H1 (cell line): ENCODE measurements around the gene GRK3. TPM values are rescaled to one million over a fixed set of nuclear protein-coding genes. Genes with fewer than 3 reads are reported as not detected.

Experiments
- CTCF ChIA-PET: fragments of 300-600 bp; sonication (Branson Sonifier 250); formaldehyde crosslinking; loops from one replicate; lab custom pipeline; 2021; ENCODE audit not compliant: partially characterized antibody; lab: Charles Lee
- POLR2A ChIA-PET: fragments of 300-600 bp; sonication (Branson Sonifier 250); formaldehyde crosslinking; loops from one replicate; lab custom pipeline; 2021; ENCODE audit warnings: inconsistent platforms; ENCODE audit not compliant: partially characterized antibody; lab: Charles Lee
- DNase-seq, 2 experiments: peaks; one replicate each; pipeline versions ENCODE4 v3.0.0 to v3.0.0-alpha.2; 2010 to 2022; ENCODE audit warnings: low spot score in 2 of 2, low read depth in 1 of 2, mixed read lengths in 1 of 2
- FAIRE-seq: peaks from 2 replicates; lab custom pipeline; 2011; peaks lifted over from hg19 to GRCh38; lab: Jason Lieb, UNC
- H2AFZ ChIP-seq: 2 replicates; pipeline ENCODE4 v1.8.1; 2012; ENCODE audit warnings: low read length, inconsistent platforms
- H2AK5ac ChIP-seq: 2 replicates; pipeline ENCODE4 v1.6.1; 2013; ENCODE audit warnings: low read depth, low read length
- H2BK120ac ChIP-seq: replicated peaks from 2 replicates; pipeline ENCODE3; 2013; ENCODE audit warnings: low read depth, low read length, inconsistent platforms
- H2BK12ac ChIP-seq: 2 replicates; pipeline ENCODE4 v1.6.1; 2013; ENCODE audit warnings: low read depth, low read length
- H2BK15ac ChIP-seq: 2 replicates; pipeline ENCODE4 v1.6.1; 2013; ENCODE audit warnings: low read length
- H2BK20ac ChIP-seq: 2 replicates; pipeline ENCODE4 v1.6.1; 2013; ENCODE audit warnings: low read length
- H2BK5ac ChIP-seq: 2 replicates; pipeline ENCODE4 v1.6.1; 2013; ENCODE audit warnings: low read depth, low read length
- H3K14ac ChIP-seq: 2 replicates; pipeline ENCODE4 v1.6.1; 2013; ENCODE audit warnings: inconsistent platforms; ENCODE audit not compliant: insufficient read length
- H3K18ac ChIP-seq: 2 replicates; pipeline ENCODE4 v1.6.1; 2013; ENCODE audit warnings: low read length; ENCODE audit errors: extremely low read depth
- H3K23ac ChIP-seq: 2 replicates; pipeline ENCODE4 v1.6.1; 2013; ENCODE audit warnings: inconsistent platforms; ENCODE audit not compliant: insufficient read length
- H3K23me2 ChIP-seq: 2 replicates; pipeline ENCODE4 v1.6.1; 2013; ENCODE audit warnings: low read depth, low read length
- H3K27ac ChIP-seq: 2 replicates; pipeline ENCODE4 v1.6.1; 2011; ENCODE audit warnings: low read depth, low read length, inconsistent platforms
- H3K27me3 ChIP-seq, 4 experiments: replicated peaks in 1 of 4; 1 replicate in 1 of 4; 2 replicates in 3 of 4; pipeline versions ENCODE4 v1.6.1 to v1.8.1; 2011 to 2013; ENCODE audit warnings: low read length in 3 of 4, mild to moderate bottlenecking in 3 of 4, inconsistent platforms in 2 of 4, mixed read lengths in 2 of 4, moderate library complexity in 1 of 4; ENCODE audit not compliant: control insufficient read depth in 3 of 4, insufficient read depth in 3 of 4; ENCODE audit errors: extremely low read depth in 1 of 4
- H3K36me3 ChIP-seq, 4 experiments: 2 replicates each; pipeline versions ENCODE4 v1.6.1 to v1.8.1; 2011 to 2013; ENCODE audit warnings: mild to moderate bottlenecking in 4 of 4, low read length in 3 of 4, moderate library complexity in 2 of 4, control low read depth in 1 of 4, inconsistent platforms in 1 of 4; ENCODE audit not compliant: insufficient read depth in 4 of 4, control insufficient read depth in 2 of 4
- H3K4ac ChIP-seq: replicated peaks from 2 replicates; pipeline ENCODE3; 2013; ENCODE audit warnings: low read length, low read depth, mixed read lengths, inconsistent platforms; ENCODE audit not compliant: insufficient read length
- H3K4me1 ChIP-seq, 4 experiments: replicated peaks in 1 of 4; 1 replicate in 1 of 4; 2 replicates in 3 of 4; pipeline versions ENCODE4 v1.6.1 to v1.8.1; 2011 to 2013; ENCODE audit warnings: low read length in 3 of 4, inconsistent platforms in 2 of 4, mixed read lengths in 1 of 4; ENCODE audit not compliant: insufficient read depth in 4 of 4, control insufficient read depth in 3 of 4
- H3K4me2 ChIP-seq, 2 experiments: 2 replicates each; pipeline versions ENCODE4 v1.6.1 to v1.8.1; 2011 to 2013; ENCODE audit warnings: low read depth in 2 of 2, low read length in 2 of 2, control low read depth in 1 of 2, inconsistent platforms in 1 of 2, mild to moderate bottlenecking in 1 of 2; ENCODE audit not compliant: insufficient read depth in 1 of 2
- H3K4me3 ChIP-seq, 4 experiments: fragments of 200-600, 300-600 bp in 1 of 4; sonication (generic), shearing (Covaris generic), sonication (Bioruptor Twin) in 1 of 4; 2 replicates each; pipeline versions ENCODE4 v1.5.1 to v1.8.1; 2011 to 2016; ENCODE audit warnings: low read length in 4 of 4, low read depth in 3 of 4, control low read depth in 2 of 4, inconsistent platforms in 2 of 4, mild to moderate bottlenecking in 2 of 4, mixed read lengths in 1 of 4, moderate library complexity in 1 of 4; ENCODE audit not compliant: insufficient read depth in 2 of 4; ENCODE audit errors: extremely low read depth in 1 of 4
- H3K56ac ChIP-seq: replicated peaks from 2 replicates; pipeline ENCODE3; 2013; ENCODE audit warnings: low read depth, mild to moderate bottlenecking, mixed read lengths, low read length, inconsistent platforms; ENCODE audit not compliant: insufficient read length
- H3K79me1 ChIP-seq: 2 replicates; pipeline ENCODE4 v1.6.1; 2013; ENCODE audit warnings: low read depth, low read length, control low read depth
- H3K79me2 ChIP-seq, 2 experiments: 2 replicates each; pipeline versions ENCODE4 v1.6.1 to v1.8.1; 2012 to 2013; ENCODE audit warnings: low read length in 2 of 2, mild to moderate bottlenecking in 2 of 2, inconsistent platforms in 1 of 2; ENCODE audit not compliant: insufficient read depth in 2 of 2, control insufficient read depth in 1 of 2
- H3K9ac ChIP-seq, 4 experiments: replicated peaks in 1 of 4; 1 replicate in 1 of 4; 2 replicates in 3 of 4; pipeline versions ENCODE4 v1.6.1 to v1.8.1; 2011 to 2013; ENCODE audit warnings: low read depth in 3 of 4, low read length in 3 of 4, control low read depth in 2 of 4, mild to moderate bottlenecking in 2 of 4, moderate library complexity in 2 of 4, inconsistent platforms in 1 of 4; ENCODE audit errors: extremely low read depth in 1 of 4
- H3K9me3 ChIP-seq, 2 experiments: 2 replicates each; pipeline versions ENCODE4 v1.6.1 to v1.8.1; 2012 to 2013; ENCODE audit warnings: mild to moderate bottlenecking in 2 of 2, moderate library complexity in 2 of 2, control low read depth in 1 of 2, inconsistent platforms in 1 of 2, low read depth in 1 of 2, low read length in 1 of 2, mixed read lengths in 1 of 2; ENCODE audit not compliant: insufficient read depth in 2 of 2
- H4K20me1 ChIP-seq, 2 experiments: replicated peaks in 1 of 2; 2 replicates each; pipeline versions ENCODE3 to v1.8.1; 2011 to 2013; ENCODE audit warnings: inconsistent platforms in 2 of 2, low read length in 2 of 2, mild to moderate bottlenecking in 1 of 2; ENCODE audit not compliant: insufficient read depth in 2 of 2, control insufficient read depth in 1 of 2
- H4K5ac ChIP-seq: 2 replicates; pipeline ENCODE4 v1.6.1; 2013; ENCODE audit warnings: low read length, low read depth, mixed read lengths, inconsistent platforms; ENCODE audit not compliant: insufficient read length
- H4K8ac ChIP-seq: 2 replicates; pipeline ENCODE4 v1.8.0; 2013; ENCODE audit warnings: mild to moderate bottlenecking, moderate library complexity, low read length, inconsistent platforms; ENCODE audit not compliant: insufficient read depth; ENCODE audit errors: extremely low read depth
- H4K91ac ChIP-seq: replicated peaks from 2 replicates; pipeline ENCODE3; 2013; ENCODE audit warnings: low read length, mixed read lengths, inconsistent platforms; ENCODE audit not compliant: insufficient read length
- CBX5 ChIP-seq: fragments of 300-800, 300-1000 bp; sonication (generic); IDR thresholded peaks from 2 replicates; pipeline ENCODE4 v1.7.1; 2016; ENCODE audit warnings: antibody characterized with exemption, low read length, low read depth
- CBX8 ChIP-seq: fragments of 300-800, 300-1000 bp; sonication (generic); IDR thresholded peaks from 2 replicates; pipeline ENCODE4 v1.7.1; 2016; ENCODE audit warnings: low read depth, low read length, borderline replicate concordance
- GABPA ChIP-seq: IDR thresholded peaks from 2 replicates; pipeline ENCODE4 v1.6.1; 2011; ENCODE audit warnings: mild to moderate bottlenecking, low read length, moderate library complexity, borderline replicate concordance; ENCODE audit not compliant: insufficient read depth
- HDAC6 ChIP-seq: IDR thresholded peaks from one replicate; pipeline ENCODE4 v1.7.1; 2012; ENCODE audit warnings: low read depth, mild to moderate bottlenecking, inconsistent platforms, low read length, moderate library complexity
- POU5F1 ChIP-seq: IDR thresholded peaks from 2 replicates; pipeline ENCODE4 v1.6.1; 2011; ENCODE audit warnings: low read depth, mild to moderate bottlenecking, low read length, moderate library complexity
- RBBP5 ChIP-seq: IDR thresholded peaks from 2 replicates; pipeline ENCODE4 v1.7.1; 2012; ENCODE audit warnings: low read depth, mild to moderate bottlenecking, inconsistent platforms, low read length, moderate library complexity, borderline replicate concordance
- SIN3A ChIP-seq, 2 experiments: IDR thresholded peaks in 1 of 2; conservative IDR thresholded peaks in 1 of 2; 2 replicates each; pipeline ENCODE4 v1.6.1; 2011 to 2012; ENCODE audit warnings: low read length in 2 of 2, improper control_type of control experiment in 1 of 2, low read depth in 1 of 2, mild to moderate bottlenecking in 1 of 2
- SIRT6 ChIP-seq: IDR thresholded peaks from one replicate; pipeline ENCODE4 v1.7.1; 2012; ENCODE audit warnings: low read length, inconsistent platforms
- SRF ChIP-seq: IDR thresholded peaks from 2 replicates; pipeline ENCODE4 v1.6.1; 2011; ENCODE audit warnings: mild to moderate bottlenecking, low read depth, low read length, moderate library complexity
- SUZ12 ChIP-seq: fragments of 200-600 bp; sonication (generic); IDR thresholded peaks from 2 replicates; pipeline ENCODE4 v1.6.1; 2012; ENCODE audit warnings: mild to moderate bottlenecking, inconsistent platforms, low read length, moderate library complexity, mixed read lengths
- TCF12 ChIP-seq: IDR thresholded peaks from 2 replicates; pipeline ENCODE4 v1.6.1; 2011; ENCODE audit warnings: low read depth, mild to moderate bottlenecking, low read length
- TEAD4 ChIP-seq: IDR thresholded peaks from 2 replicates; pipeline ENCODE4 v1.6.1; 2012; ENCODE audit warnings: low read depth, low read length, inconsistent platforms, mixed read lengths
- WGBS, 2 experiments: shearing (Covaris generic) in 1 of 2; methylation state at CpG; one replicate each; pipeline versions ENCODE4 v1.1.6 to v1.1.7; 2013 to 2015; ENCODE audit warnings: low lambda C conversion rate in 2 of 2, mixed read lengths in 2 of 2, inconsistent platforms in 1 of 2, low coverage in 1 of 2, missing lambda C conversion rate in 1 of 2; ENCODE audit not compliant: insufficient replicate concordance in 2 of 2, insufficient coverage in 1 of 2, insufficient read length in 1 of 2; ENCODE audit errors: extremely low coverage in 1 of 2, missing lambda C conversion rate in 1 of 2; 5-methylcytosine and 5-hydroxymethylcytosine counted together
- polyA plus RNA-seq, 7 experiments: library from polyadenylated mRNA; depleted of rRNA in 3 of 7; stranded (reverse) in 5 of 7; unstranded in 2 of 7; fragments of >200 nt in 5 of 7; fragments of 200-250 nt in 2 of 7; gene quantifications; 1 replicate in 5 of 7; 2 replicates in 1 of 7; 4 replicates in 1 of 7; pipeline versions ENCODE4 v1.2.1 to v1.2.3, GENCODE V29; 2011 to 2013; ENCODE audit warnings: missing spikeins in 2 of 7, mixed read lengths in 2 of 7
- total RNA-seq: library from RNA; stranded (reverse); fragmentation: NEBNext Ultra II Directional; extraction: Animal tissue kit (Norgen Biotek cat#: 25700); gene quantifications from 2 replicates; pipeline ENCODE4 v1.2.1, GENCODE V29; 2021

GRK3 gene
- total and polyA plus RNA-seq, 2 of the 8 experiments (the other 6 are each of a cell fraction or from before 2014, with no cell fraction given) = 7.5 to 35.3 TPM

DNA sequence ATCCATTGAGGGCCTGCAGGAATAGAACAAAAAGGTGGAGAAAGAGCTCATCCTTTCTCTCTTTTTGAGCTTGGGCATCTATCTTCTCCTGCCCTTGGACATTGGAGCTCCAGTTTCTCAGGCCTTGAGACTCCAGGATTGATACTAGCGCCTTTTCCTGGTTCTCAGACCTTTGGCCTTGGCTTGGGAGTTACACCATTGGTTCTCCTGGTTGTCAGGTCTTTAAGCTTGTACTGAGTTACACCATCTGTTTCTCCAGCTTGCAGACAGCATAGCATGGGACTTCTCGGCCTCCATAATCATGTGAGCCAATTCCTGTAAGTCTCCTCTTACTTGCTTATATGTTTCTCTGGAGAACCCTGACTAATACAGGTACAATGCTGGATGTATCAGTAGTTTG lies 72.6 kb downstream of the GRK3 start:
- no peaks in the 10 kb centered on the region for H3K23me2 ChIP-seq
- FAIRE-seq (no peak), DNase-seq (no peak)
- H3K56ac ChIP-seq = no peak overlapping the region
- H3K9me3 ChIP-seq = peaks cover 4 to 8% of the 10 kb centered on the region in 2 experiments; a peak in 2 of 4 replicates
- no peak overlapping the region for H2BK12ac ChIP-seq
- H2BK5ac ChIP-seq = no peak overlapping the region
- H3K4me1 ChIP-seq = no peaks in the 10 kb centered on the region
- no peaks in the 10 kb centered on the region for H4K20me1 ChIP-seq
- no peak overlapping the region for H4K8ac ChIP-seq
- no peak overlapping the region for H3K23ac ChIP-seq
- no peak overlapping the region for H4K5ac ChIP-seq
- H3K4me3 ChIP-seq = no peak overlapping the region
- H3K9ac ChIP-seq = no peak overlapping the region
- H3K79me2 ChIP-seq = peaks cover 0 to 36% of the 10 kb centered on the region in 2 experiments; a peak in 3 of 4 replicates
- ChIA-PET POLR2A (no interaction called here), CTCF (interaction anchor here (1.2 kb wide), 1 partner anchor 64 kb away, joined by 3 read pairs; no protein-coding TSS in a partner anchor)
- no peak overlapping the region for H2BK120ac ChIP-seq
- H3K36me3 ChIP-seq = peaks cover 0 to 6% (median 0%) of the 10 kb centered on the region in 4 experiments; a peak in 4 of 8 replicates
- no peaks in the 10 kb centered on the region for H3K79me1 ChIP-seq
- no peak overlapping the region for H3K27ac ChIP-seq
- H2AFZ ChIP-seq = no peak overlapping the region
- no peak overlapping the region for H2BK20ac ChIP-seq
- no peak overlapping the region for H4K91ac ChIP-seq
- no peak overlapping the region for H3K4me2 ChIP-seq
- H3K18ac ChIP-seq = no peak overlapping the region
- H2AK5ac ChIP-seq = no peak overlapping the region
- H2BK15ac ChIP-seq = no peak overlapping the region
- H3K27me3 ChIP-seq = no peaks in the 10 kb centered on the region
- no peak overlapping the region for H3K14ac ChIP-seq
- no peak overlapping the region for H3K4ac ChIP-seq
- 96% methylated on average over 2 of the region's 2 CpGs; no CpG with 5 or more reads in 1 of the 2 experiments for WGBS, 2 experiments
- no peak for TF ChIP-seq HDAC6
- TF ChIP-seq SIRT6 = no peak
- no peak for TF ChIP-seq TEAD4
- no peak for TF ChIP-seq GABPA
- no peak for TF ChIP-seq CBX5
- TF ChIP-seq TCF12 = no peak
- no peak for TF ChIP-seq CBX8
- no peak for TF ChIP-seq POU5F1
- TF ChIP-seq SUZ12 = no peak
- TF ChIP-seq RBBP5 = no peak
- TF ChIP-seq SIN3A (conservative IDR thresholded peaks at IDR 0.05 in 1 of 2, IDR thresholded peaks at IDR 0.05 in 1 of 2; ENCODE audit: low read depth in 1 of 2, low read length in 2 of 2) = no peak
- TF ChIP-seq SRF = no peak
